Thymus (tissue), 11 donors: ENCODE data around the gene GAMT. TPM values are rescaled to one million over a fixed set of nuclear protein-coding genes. Genes with fewer than 3 reads are reported as not detected.

Experiments used
- DNase-seq, 9 donors: peaks; one replicate each; pipeline ENCODE4 v3.0.0-alpha.2; 2013; ENCODE audit warnings: low spot score in 9 of 9, low read depth in 6 of 9, missing footprints in 1 of 9
- H3K27ac ChIP-seq, 2 donors: one replicate each; pipeline ENCODE4 v1.5.1; 2013; ENCODE audit warnings: control low read depth in 1 of 2, low read depth in 1 of 2, low read length in 1 of 2, mild to moderate bottlenecking in 1 of 2, moderate library complexity in 1 of 2
- H3K27me3 ChIP-seq, 2 donors: one replicate each; pipeline ENCODE4 v1.5.1; 2013; ENCODE audit warnings: low read length in 1 of 2; ENCODE audit not compliant: control insufficient read depth in 2 of 2, insufficient read depth in 1 of 2
- H3K36me3 ChIP-seq, 2 donors: one replicate each; pipeline ENCODE4 v1.5.1; 2013; ENCODE audit warnings: low read length in 1 of 2, mild to moderate bottlenecking in 1 of 2, moderate library complexity in 1 of 2; ENCODE audit not compliant: control insufficient read depth in 2 of 2, insufficient read depth in 2 of 2
- H3K4me1 ChIP-seq, 2 donors: one replicate each; pipeline ENCODE4 v1.5.1; 2013; ENCODE audit warnings: low read length in 2 of 2; ENCODE audit not compliant: control insufficient read depth in 2 of 2, insufficient read depth in 2 of 2
- H3K4me3 ChIP-seq, 2 donors: one replicate each; pipeline ENCODE4 v1.5.1; 2013; ENCODE audit warnings: low read length in 2 of 2, control low read depth in 1 of 2, mild to moderate bottlenecking in 1 of 2
- H3K9me3 ChIP-seq, 2 donors: one replicate each; pipeline ENCODE4 v1.5.1; 2013; ENCODE audit warnings: low read length in 1 of 2, mild to moderate bottlenecking in 1 of 2; ENCODE audit not compliant: control insufficient read depth in 2 of 2, insufficient read depth in 1 of 2
- WGBS: extraction: QIAGEN DNeasy Blood & Tissue Kit; methylation state at CpG from one replicate; pipeline ENCODE4 v1.1.7; 2013; 5-methylcytosine and 5-hydroxymethylcytosine counted together
- polyA plus RNA-seq: library from polyadenylated mRNA; stranded (reverse); fragments of 200-250 nt; gene quantifications from one replicate; pipeline ENCODE4 v1.2.3, GENCODE V29; 2013
- total RNA-seq: library from RNA; stranded (reverse); fragments of 120-200 nt; gene quantifications from one replicate; pipeline ENCODE4 v1.2.4, GENCODE V29; 2013
- donor health status: healthy.

Gene GAMT
- total and polyA plus RNA-seq, 2 donors = 19.1 to 27.7 TPM

- Histone ChIP-seq H3K27me3 (peaks cover 0 to 16% of the 10 kb centered on the region in 2 donors), H3K27ac (peak overlapping the region in 1 of 2 donors; percentile 4), H3K4me1 (no peaks in the 10 kb centered on the region), H3K4me3 (no peak overlapping the region), H3K36me3 (peaks cover 23 to 33% of the 10 kb centered on the region in 2 donors), H3K9me3 (no peaks in the 10 kb centered on the region)
- no peak for DNase-seq
- WGBS = 98% methylated on average over 43 of the region's 43 CpGs
Measured at GRCh38 chr19:1377176-1377964, 24.0 kb downstream of the GAMT start.

GRCh38 chr19:1376415-1376805, 24.9 kb downstream of the GAMT start:
- Histone ChIP-seq H3K4me3 (no peak overlapping the region), H3K27me3 (peaks cover 0 to 10% of the 10 kb centered on the region in 2 donors), H3K27ac (no peak overlapping the region), H3K9me3 (no peaks in the 10 kb centered on the region), H3K4me1 (no peaks in the 10 kb centered on the region), H3K36me3 (peaks cover 23 to 33% of the 10 kb centered on the region in 2 donors)
- WGBS = 95% methylated on average over 17 of the region's 17 CpGs
- no peak for DNase-seq

DNA sequence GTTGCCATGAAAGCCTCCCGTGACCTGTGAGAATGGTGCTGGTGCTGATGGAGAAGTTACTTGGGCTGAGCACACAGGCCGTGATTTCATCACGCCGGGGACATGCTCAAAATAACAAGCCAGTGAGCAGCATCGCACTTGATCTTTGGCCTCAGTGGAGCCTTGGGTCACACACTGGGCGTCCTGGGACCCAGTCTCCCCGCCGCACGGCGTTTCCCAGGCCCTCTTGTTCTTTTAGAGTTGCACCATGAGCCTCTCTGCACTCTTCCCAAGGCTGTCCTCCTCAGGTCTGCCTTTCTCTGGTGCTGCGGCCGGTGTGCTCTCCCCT, 27.1 kb downstream of the GAMT start:
- Histone ChIP-seq H3K36me3 (peaks cover 45 to 52% of the 10 kb centered on the region in 2 donors), H3K9me3 (no peaks in the 10 kb centered on the region), H3K4me3 (no peak overlapping the region), H3K27me3 (no peaks in the 10 kb centered on the region), H3K27ac (no peak overlapping the region), H3K4me1 (no peaks in the 10 kb centered on the region)
- WGBS = 89% methylated on average over 12 of the region's 12 CpGs
- DNase-seq = no peak

DNA sequence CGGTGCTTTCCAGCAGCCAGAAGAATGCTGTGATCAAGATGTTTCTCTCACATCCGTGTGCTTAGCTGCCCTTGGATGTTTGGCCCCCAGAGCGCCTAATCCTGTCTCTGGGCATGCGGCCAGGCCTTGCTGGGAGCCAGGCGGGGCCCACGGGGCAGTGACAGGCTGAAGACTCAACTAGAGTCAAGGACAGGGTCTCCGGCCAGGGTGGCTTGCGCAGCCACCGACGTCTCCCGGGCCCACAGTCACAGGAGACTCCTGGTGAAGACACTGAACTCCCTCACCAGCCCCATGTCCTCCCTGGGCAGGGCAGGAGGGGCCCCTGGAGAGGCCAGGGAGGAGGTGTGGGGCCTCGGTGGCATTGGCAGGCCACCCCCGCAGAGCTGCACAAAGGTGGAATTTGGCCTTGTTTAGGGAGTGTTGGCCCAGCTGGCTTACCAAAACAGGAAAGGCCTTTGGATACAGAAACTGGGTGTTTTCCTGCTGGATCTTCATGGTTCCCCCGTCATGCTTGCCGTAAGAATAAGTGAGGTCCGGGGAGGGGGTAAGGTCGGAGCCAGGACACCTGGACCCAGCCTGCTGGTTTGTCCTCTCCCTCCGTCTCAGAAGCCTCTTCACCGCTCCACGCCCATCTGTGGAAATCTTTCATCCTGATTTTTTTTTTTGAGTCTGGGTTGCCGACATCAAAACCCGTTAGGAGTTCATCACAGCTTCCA, 27.6 kb downstream of the GAMT start:
- WGBS = 95% methylated on average over 22 of the region's 22 CpGs
- no peak for DNase-seq
- H3K36me3 ChIP-seq = peaks cover 49 to 58% of the 10 kb centered on the region in 2 donors
- no peaks in the 10 kb centered on the region for H3K27me3 ChIP-seq
- no peaks in the 10 kb centered on the region for H3K4me1 ChIP-seq
- no peaks in the 10 kb centered on the region for H3K9me3 ChIP-seq
- no peak overlapping the region for H3K27ac ChIP-seq
- H3K4me3 ChIP-seq = no peak overlapping the region

- DNase-seq = no peak
- no peak overlapping the region for H3K4me3 ChIP-seq
- H3K36me3 ChIP-seq = peaks cover 54 to 64% of the 10 kb centered on the region in 2 donors
- 98% methylated on average over 20 of the region's 20 CpGs for WGBS
- no peak overlapping the region for H3K27ac ChIP-seq
- H3K4me1 ChIP-seq = no peaks in the 10 kb centered on the region
- no peaks in the 10 kb centered on the region for H3K9me3 ChIP-seq
- no peaks in the 10 kb centered on the region for H3K27me3 ChIP-seq
Measured at GRCh38 chr19:1373042-1373533, 28.3 kb downstream of the GAMT start.

GRCh38 chr19:1370579-1371361, 30.6 kb downstream of the GAMT start:
- peaks cover 60 to 66% of the 10 kb centered on the region in 2 donors for H3K36me3 ChIP-seq
- WGBS = 97% methylated on average over 52 of the region's 52 CpGs
- H3K9me3 ChIP-seq = no peaks in the 10 kb centered on the region
- no peak overlapping the region for H3K27ac ChIP-seq
- no peaks in the 10 kb centered on the region for H3K27me3 ChIP-seq
- no peak for DNase-seq
- peaks cover 0 to 13% of the 10 kb centered on the region in 2 donors for H3K4me1 ChIP-seq
- H3K4me3 ChIP-seq = no peak overlapping the region

- H3K27me3 ChIP-seq = no peaks in the 10 kb centered on the region
- peaks cover 61 to 70% of the 10 kb centered on the region in 2 donors for H3K36me3 ChIP-seq
- no peak overlapping the region for H3K27ac ChIP-seq
- H3K9me3 ChIP-seq = no peaks in the 10 kb centered on the region
- H3K4me3 ChIP-seq = no peak overlapping the region
- no peak for DNase-seq
- WGBS = 99% methylated on average over 18 of the region's 18 CpGs
- peaks cover 0 to 17% of the 10 kb centered on the region in 2 donors for H3K4me1 ChIP-seq
Measured at GRCh38 chr19:1369214-1369805, 32.0 kb downstream of the GAMT start.

DNA sequence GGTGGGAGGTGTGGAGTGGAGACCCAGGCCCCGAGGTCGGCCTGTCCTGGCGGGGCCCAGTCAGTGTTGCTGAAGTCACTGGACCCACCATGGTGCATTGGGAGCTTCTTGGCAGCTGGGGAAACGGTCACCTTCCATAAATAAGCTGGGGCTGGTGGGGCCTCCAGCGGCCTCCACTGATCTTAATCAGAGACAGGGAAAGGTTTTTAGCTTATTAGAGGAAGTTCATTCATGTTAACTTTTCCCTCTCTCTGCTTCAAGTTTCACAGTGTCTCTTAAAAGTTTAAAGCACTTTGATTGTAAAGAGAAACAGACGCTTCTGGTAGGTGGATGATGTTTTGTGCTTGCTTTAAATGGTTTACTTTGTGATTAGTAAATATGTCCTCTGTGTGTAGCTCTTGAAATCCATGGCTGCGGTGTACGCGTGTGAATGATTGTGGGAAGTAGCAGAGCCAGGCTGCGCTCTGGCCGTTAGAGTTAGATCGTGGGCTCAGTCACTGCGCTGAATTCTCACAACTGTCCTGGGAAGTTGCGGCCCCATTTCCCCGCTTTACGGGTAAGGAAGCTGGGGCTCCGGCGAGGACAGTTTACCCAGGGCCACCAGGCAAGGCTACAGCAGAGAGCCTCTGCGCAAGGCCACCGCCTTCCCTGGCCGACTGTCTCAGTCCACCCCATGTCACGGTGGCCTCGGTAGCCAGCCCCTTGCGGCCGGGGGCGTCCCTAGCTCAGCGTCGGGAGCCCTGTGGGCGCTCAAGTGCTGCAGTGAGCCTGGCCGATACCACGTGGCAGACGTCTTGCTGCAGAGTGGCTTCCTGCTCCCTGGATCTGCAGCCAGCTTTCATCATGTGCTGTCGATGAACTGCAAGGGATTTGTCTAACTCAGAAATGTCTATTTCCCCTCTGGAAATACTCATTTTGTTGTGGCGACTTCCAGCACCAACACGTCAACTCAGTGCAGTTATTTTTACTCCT, 34.2 kb downstream of the GAMT start:
- DNase-seq = peak in 1 of 9 donors; percentile 31
- Histone ChIP-seq H3K4me3 (no peak overlapping the region), H3K27ac (no peak overlapping the region), H3K4me1 (peaks cover 9 to 35% of the 10 kb centered on the region in 2 donors), H3K36me3 (peaks cover 58 to 62% of the 10 kb centered on the region in 2 donors), H3K27me3 (no peaks in the 10 kb centered on the region), H3K9me3 (no peaks in the 10 kb centered on the region)
- 89% methylated on average over 35 of the region's 35 CpGs for whole genome bisulfite sequencing
